Frontal cortex (tissue), 4 donors: ENCODE measurements around the gene HOXA13. TPM values are rescaled to one million over a fixed set of nuclear protein-coding genes. Genes with fewer than 3 reads are reported as not detected.

Source experiments
- DNase-seq, 2 donors: peaks; one replicate each; pipeline ENCODE4 v3.0.0; 2012; ENCODE audit warnings: low spot score in 2 of 2
- FAIRE-seq: peaks from 2 replicates; lab custom pipeline; 2012; peaks lifted over from hg19 to GRCh38; lab: Jason Lieb, UNC
- total RNA-seq: library from RNA; depleted of rRNA; stranded (reverse); fragments of >200 nt; gene quantifications from one replicate; pipeline ENCODE4 v1.2.3, GENCODE V29; 2014
- donor health status: control.
- donor health status: control.
- donor health status: control.

The HOXA13 gene
- total RNA-seq, 1 donor from 2014 or later: not detected

- DNase-seq (no peak), FAIRE-seq (no peak)
These were observed 39.1 kb upstream of the HOXA13 start for GRCh38 chr7:27238979-27239386.

- no peak for FAIRE-seq
- DNase-seq: no peak
These were observed 37.9 kb upstream of the HOXA13 start for GRCh38 chr7:27237735-27238334.

GRCh38 chr7:27235387-27236311, 35.8 kb upstream of the HOXA13 start:
- FAIRE-seq (no peak), DNase-seq (peak in 1 of 2 donors; percentile 54)

DNA sequence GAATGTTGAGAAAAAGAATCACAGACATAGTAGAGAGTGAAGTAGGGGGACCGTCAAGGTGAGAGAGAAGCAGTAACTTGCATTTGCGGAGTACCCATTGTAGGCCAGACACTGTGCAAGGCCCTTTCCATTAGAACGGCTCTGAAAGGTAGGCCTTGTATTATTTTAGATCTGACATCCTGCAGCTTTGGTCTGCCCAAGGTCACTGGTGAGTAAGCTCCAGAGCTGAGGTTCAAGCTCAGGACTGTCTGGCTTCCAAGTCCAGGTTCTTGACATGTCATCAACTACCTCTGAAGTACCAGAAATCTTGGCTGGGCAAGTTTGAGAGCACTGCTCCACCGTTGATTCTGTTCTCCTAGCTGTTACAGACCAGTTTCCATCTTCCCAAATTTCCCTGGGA, 29.6 kb upstream of the HOXA13 start:
- DNase-seq (no peak), FAIRE-seq (no peak)

- FAIRE-seq (no peak), DNase-seq (no peak)
These were observed 25.4 kb upstream of the HOXA13 start for GRCh38 chr7:27224983-27225934.

- DNase-seq (no peak), FAIRE-seq (no peak)
These were observed 24.2 kb upstream of the HOXA13 start for GRCh38 chr7:27223941-27224575.

GRCh38 chr7:27221201-27221797, 21.4 kb upstream of the HOXA13 start:
- FAIRE-seq (no peak), DNase-seq (no peak)

GRCh38 chr7:27220440-27220955, 20.6 kb upstream of the HOXA13 start:
- DNase-seq (no peak), FAIRE-seq (no peak)

GRCh38 chr7:27219821-27220220, 19.9 kb upstream of the HOXA13 start:
- no peak for DNase-seq
- FAIRE-seq: no peak

DNA sequence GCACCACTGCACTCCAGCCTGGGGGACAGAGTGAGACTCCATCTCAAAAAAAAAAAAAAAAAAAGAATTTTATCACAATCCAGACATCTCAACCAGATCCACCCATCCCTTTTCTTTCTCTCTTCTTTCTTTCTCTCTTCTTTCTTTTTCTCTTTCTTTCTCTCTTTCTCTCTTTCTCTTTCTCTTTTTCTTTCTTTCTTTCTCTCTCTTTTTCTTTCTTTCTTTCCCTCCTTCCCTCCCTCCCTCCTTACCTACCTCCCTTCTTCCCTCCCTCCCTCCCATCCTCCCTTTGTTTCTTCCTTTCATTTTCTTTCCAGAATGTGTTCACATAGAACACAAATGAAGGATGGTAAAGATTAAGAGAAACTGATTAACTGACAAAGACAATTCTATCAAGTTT, 18.1 kb upstream of the HOXA13 start:
- no peak for DNase-seq
- no peak for FAIRE-seq

DNA sequence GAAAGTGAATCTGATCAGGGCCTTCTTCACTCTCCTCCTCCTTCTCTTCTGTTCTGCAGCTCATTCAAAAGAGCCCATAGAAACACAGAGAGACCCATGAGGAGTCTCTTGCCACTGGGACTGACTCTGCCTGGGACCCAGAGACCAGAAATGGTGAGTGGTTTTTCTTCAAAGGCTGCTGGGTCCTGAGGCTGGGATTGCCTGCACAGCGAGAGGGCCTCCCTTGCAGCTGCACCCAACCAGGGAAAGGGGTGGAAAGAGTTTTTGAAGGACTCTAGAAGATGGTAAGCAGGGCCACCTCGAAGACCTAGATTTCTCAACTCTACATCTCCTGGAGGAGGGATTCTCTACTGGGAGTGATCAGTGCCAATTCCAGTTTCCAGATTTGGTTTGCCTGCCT, 15.5 kb upstream of the HOXA13 start:
- no peak for DNase-seq
- no peak for FAIRE-seq

DNA sequence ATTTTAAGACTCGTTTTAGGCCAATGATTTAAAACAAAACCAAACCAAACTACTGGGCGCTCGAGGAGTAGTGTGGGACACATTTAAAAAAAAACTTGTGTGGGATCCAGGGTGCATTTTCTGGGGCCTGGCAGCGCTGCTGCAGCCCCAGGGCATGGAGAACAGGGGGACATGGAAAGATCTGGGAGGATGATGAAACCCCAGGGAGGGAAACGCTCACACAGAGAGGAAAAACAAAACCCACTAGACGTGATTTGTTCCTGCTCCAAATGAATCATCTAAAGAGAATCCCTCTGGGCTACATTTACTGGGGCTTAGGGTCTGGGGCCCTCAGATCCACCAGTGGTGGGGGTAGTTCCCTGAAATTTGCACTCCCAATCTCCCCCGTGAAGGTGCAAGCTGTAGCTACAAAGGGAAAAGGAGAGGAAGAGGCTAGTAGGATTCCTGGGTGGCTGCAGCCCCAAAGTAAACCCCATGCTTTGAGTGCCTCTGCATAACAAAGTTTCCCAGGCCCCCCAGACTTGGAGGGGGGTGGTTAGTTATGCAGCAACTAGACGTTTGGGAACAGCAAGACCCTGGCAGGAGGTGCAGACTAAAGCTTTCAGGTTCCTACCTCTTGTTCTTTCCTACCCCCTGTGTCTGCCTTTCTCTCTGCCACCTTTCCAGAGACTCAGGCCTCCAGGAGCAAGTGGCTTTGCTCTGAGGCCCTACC, 14.5 kb upstream of the HOXA13 start:
- no peak for FAIRE-seq
- no peak for DNase-seq

DNA sequence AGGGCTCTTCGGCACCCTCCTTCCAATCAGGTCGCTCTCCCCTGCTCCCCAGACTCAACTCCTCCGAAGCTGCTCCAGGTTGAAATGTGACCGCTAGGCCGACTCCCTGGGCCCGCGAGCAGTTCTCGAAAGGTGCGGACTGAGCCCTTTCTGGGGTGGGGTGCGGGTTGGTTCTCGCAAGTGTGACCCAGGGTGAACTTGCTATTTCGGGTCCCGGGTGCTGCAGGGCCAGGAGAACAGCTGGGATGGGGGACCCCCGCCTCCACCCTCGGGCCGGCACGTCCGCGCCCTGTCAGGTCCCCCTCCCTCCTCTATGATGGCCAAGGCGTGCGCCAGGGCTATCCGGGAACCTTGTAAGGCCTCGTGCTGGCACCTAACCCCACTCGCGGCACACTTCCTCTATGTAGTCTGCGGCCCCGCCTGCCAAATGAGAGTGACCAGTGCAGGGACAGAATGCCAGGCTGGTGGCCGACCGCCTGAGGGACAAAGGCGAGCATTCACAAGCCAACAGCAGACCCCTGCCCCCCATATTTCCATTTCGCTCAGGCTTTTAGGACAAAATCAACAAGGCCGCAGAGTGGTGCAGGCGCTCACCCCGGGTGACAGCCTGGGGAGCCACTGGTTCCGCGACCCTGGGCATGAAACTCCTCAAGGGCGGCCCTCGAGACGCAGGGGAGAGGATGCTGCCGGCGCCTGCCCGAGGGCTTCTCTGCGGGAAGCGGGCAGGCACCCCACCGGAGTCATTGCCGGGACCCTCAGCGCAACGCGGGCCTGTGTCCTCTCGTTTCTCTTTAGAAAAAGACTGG, 13.7 kb upstream of the HOXA13 start:
- FAIRE-seq: no peak

GRCh38 chr7:27212497-27213432, 12.9 kb upstream of the HOXA13 start:
- DNase-seq (no peak), FAIRE-seq (no peak)

More for the DNA sequence above, 13.7 kb upstream of the HOXA13 start:
- no peak for DNase-seq

DNA sequence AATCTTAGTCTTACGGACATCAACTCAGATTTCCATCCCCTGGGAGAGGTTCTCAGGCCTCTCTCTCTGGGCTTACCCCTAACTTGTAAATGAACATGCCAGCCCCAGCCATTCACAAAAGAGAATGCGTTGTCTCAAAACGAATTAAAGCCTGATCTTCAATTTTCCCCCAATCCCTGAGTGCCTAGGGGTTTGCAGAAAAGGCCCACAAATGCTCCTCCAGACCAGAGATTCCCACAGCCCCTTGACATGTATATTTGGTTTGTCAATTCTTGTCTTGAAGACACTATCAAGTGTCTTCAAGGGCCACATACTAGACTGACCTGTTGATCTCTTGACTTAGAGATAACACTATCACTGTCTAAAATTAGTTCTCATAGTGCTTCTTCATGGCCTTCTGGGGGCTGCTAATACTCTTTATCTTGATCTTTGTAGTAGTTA, 11.9 kb upstream of the HOXA13 start:
- DNase-seq (no peak), FAIRE-seq (no peak)

- DNase-seq (no peak), FAIRE-seq (no peak)
These were observed 11.2 kb upstream of the HOXA13 start for GRCh38 chr7:27211084-27211446.
